HepG2 (cell line): Measurements from ENCODE around the gene ATAD3C. TPM values are rescaled to one million over a fixed set of nuclear protein-coding genes. Genes with fewer than 3 reads are reported as not detected.

Source experiments
- EEA1 ChIP-seq: sonication (generic); formaldehyde crosslinking; IDR thresholded peaks from 2 replicates; pipeline ENCODE4 v1.5.1; 2020; ENCODE audit warnings: mild to moderate bottlenecking, missing genetic modification reagents, borderline replicate concordance
- HNRNPH1 ChIP-seq: fragments of 200-400 bp; formaldehyde crosslinking; optimal IDR thresholded peaks from 2 replicates; pipeline ENCODE3; 2017; ENCODE audit warnings: mild to moderate bottlenecking, low read depth, low read length
- JDP2 ChIP-seq: sonication (generic); formaldehyde crosslinking; IDR thresholded peaks from 2 replicates; pipeline ENCODE4 v1.8.1; 2022; ENCODE audit warnings: missing genetic modification reagents, borderline replicate concordance
- KAT7 ChIP-seq: IDR thresholded peaks from 2 replicates; pipeline ENCODE4 v1.6.1; 2018; ENCODE audit warnings: borderline replicate concordance, missing compliant biosample characterization
- NR2F6 ChIP-seq, 2 experiments: IDR thresholded peaks; 2 replicates each; pipeline ENCODE4 v1.6.1; 2016; ENCODE audit warnings: antibody characterized with exemption in 1 of 2, mild to moderate bottlenecking in 1 of 2
- RBM22 ChIP-seq: fragments of 200-400 bp; formaldehyde crosslinking; optimal IDR thresholded peaks from 2 replicates; pipeline ENCODE3; 2017; ENCODE audit warnings: mild to moderate bottlenecking, low read length, moderate library complexity
- RCOR2 ChIP-seq: IDR thresholded peaks from 2 replicates; pipeline ENCODE4 v1.6.1; 2016; ENCODE audit warnings: missing biosample characterization, missing genetic modification reagents
- ZNF121 ChIP-seq: sonication (generic); formaldehyde crosslinking; IDR thresholded peaks from 2 replicates; pipeline ENCODE4 v1.5.0; 2020; ENCODE audit warnings: mild to moderate bottlenecking, missing genetic modification reagents
- ZNF274 ChIP-seq: sonication (generic); formaldehyde crosslinking; IDR thresholded peaks from 2 replicates; pipeline ENCODE4 v1.5.1; 2020; ENCODE audit warnings: mild to moderate bottlenecking, missing genetic modification reagents
- ZNF557 ChIP-seq: sonication (generic); formaldehyde crosslinking; IDR thresholded peaks from 2 replicates; pipeline ENCODE4 v1.4.0; 2020; ENCODE audit warnings: missing genetic modification reagents
- ZNF724P ChIP-seq: sonication (generic); formaldehyde crosslinking; IDR thresholded peaks from 2 replicates; pipeline ENCODE4 v1.8.0; 2022; ENCODE audit warnings: missing genetic modification reagents, borderline replicate concordance
- ZSCAN29 ChIP-seq: sonication (generic); formaldehyde crosslinking; conservative IDR thresholded peaks from 2 replicates; pipeline ENCODE4 v1.4.0; 2020; ENCODE audit warnings: mild to moderate bottlenecking, missing genetic modification reagents
- polyA plus RNA-seq, 8 experiments: library from polyadenylated mRNA; depleted of rRNA in 3 of 8; stranded (reverse) in 7 of 8; unstranded in 1 of 8; fragments of >200 nt; fragmentation: Illumina TruSeq in 4 of 8; extraction: Trizol in 4 of 8; gene quantifications; 2 replicates each; pipeline versions ENCODE4 v1.2.1 to v1.2.3, GENCODE V29; 2011 to 2016; ENCODE audit warnings: low read depth in 4 of 8, missing spikeins in 1 of 8, mixed read lengths in 1 of 8; ENCODE audit not compliant: insufficient read depth in 1 of 8
- total RNA-seq, 5 experiments: library from RNA; depleted of rRNA; stranded (reverse); fragments of >200 nt; fragmentation: Illumina TruSeq; extraction: Trizol; gene quantifications; 2 replicates each; pipeline ENCODE4 v1.2.3, GENCODE V29; 2016; ENCODE audit warnings: low read depth in 1 of 5
- TF ChIP-seq, protein P1 (sequence below): sonication (generic); formaldehyde crosslinking; IDR thresholded peaks from 2 replicates; pipeline ENCODE4 v1.9.0; 2022; ENCODE audit warnings: missing genetic modification reagents, mild to moderate bottlenecking, borderline replicate concordance
- TF ChIP-seq, protein P2 (sequence below): IDR thresholded peaks from 2 replicates; pipeline ENCODE4 v1.6.1; 2016
- TF ChIP-seq, protein P3 (sequence below): sonication (generic); formaldehyde crosslinking; IDR thresholded peaks from 2 replicates; pipeline ENCODE4 v1.4.0; 2020; ENCODE audit warnings: mild to moderate bottlenecking, missing genetic modification reagents
- TF ChIP-seq, protein P4 (sequence below): sonication (generic); formaldehyde crosslinking; IDR thresholded peaks from 2 replicates; pipeline ENCODE4 v1.5.0; 2020; ENCODE audit warnings: missing genetic modification reagents
- TF ChIP-seq, protein P5 (sequence below): sonication (generic); formaldehyde crosslinking; IDR thresholded peaks from 2 replicates; pipeline ENCODE4 v1.4.0; 2020; ENCODE audit warnings: missing genetic modification reagents
- TF ChIP-seq, protein P6 (sequence below): sonication (generic); formaldehyde crosslinking; IDR thresholded peaks from 2 replicates; pipeline ENCODE4 v1.8.1; 2023; ENCODE audit warnings: mild to moderate bottlenecking, missing genetic modification reagents, borderline replicate concordance
- TF ChIP-seq, protein P7 (sequence below): sonication (generic); formaldehyde crosslinking; IDR thresholded peaks from 2 replicates; pipeline ENCODE4 v1.5.0; 2020; ENCODE audit warnings: missing genetic modification reagents, mild to moderate bottlenecking, borderline replicate concordance

Gene ATAD3C
- total and polyA plus RNA-seq, 2 of the 13 experiments (the other 11 are each of a cell fraction or from before 2014, with no cell fraction given), result 2.4 to 3.2 TPM

DNA sequence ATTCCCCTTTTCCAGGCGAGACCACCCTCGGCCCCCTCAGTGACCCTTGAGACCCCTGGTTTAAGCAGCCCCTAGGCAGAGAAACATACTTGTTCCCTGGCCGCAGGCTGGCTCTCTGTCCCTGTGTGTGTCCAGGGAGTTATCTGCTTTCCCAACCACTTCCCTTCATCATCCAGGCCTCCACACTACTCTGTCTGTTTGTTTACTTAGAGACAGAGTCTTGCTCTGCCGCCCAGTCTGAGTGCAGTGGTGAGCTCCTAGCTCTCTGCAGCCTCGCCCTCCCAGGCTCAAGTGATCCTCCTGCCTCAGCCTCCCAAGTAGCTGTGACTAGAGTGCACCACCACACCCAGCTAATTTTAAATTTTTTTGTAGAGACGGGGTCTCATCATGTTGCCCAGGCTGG, 19.8 kb upstream of the ATAD3C start (continued):
- TF ChIP-seq RCOR2, result peak; percentile 92
- TF ChIP-seq, protein P1, sequence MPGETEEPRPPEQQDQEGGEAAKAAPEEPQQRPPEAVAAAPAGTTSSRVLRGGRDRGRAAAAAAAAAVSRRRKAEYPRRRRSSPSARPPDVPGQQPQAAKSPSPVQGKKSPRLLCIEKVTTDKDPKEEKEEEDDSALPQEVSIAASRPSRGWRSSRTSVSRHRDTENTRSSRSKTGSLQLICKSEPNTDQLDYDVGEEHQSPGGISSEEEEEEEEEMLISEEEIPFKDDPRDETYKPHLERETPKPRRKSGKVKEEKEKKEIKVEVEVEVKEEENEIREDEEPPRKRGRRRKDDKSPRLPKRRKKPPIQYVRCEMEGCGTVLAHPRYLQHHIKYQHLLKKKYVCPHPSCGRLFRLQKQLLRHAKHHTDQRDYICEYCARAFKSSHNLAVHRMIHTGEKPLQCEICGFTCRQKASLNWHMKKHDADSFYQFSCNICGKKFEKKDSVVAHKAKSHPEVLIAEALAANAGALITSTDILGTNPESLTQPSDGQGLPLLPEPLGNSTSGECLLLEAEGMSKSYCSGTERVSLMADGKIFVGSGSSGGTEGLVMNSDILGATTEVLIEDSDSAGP (CRISPR knock-in tag), result peak; percentile 27; the same call in 1 of the 2 replicates
- TF ChIP-seq, protein P2, sequence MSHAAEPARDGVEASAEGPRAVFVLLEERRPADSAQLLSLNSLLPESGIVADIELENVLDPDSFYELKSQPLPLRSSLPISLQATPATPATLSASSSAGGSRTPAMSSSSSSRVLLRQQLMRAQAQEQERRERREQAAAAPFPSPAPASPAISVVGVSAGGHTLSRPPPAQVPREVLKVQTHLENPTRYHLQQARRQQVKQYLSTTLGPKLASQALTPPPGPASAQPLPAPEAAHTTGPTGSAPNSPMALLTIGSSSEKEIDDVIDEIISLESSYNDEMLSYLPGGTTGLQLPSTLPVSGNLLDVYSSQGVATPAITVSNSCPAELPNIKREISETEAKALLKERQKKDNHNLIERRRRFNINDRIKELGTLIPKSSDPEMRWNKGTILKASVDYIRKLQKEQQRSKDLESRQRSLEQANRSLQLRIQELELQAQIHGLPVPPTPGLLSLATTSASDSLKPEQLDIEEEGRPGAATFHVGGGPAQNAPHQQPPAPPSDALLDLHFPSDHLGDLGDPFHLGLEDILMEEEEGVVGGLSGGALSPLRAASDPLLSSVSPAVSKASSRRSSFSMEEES (CRISPR knock-in tag), result no peak
- TF ChIP-seq, protein P3, sequence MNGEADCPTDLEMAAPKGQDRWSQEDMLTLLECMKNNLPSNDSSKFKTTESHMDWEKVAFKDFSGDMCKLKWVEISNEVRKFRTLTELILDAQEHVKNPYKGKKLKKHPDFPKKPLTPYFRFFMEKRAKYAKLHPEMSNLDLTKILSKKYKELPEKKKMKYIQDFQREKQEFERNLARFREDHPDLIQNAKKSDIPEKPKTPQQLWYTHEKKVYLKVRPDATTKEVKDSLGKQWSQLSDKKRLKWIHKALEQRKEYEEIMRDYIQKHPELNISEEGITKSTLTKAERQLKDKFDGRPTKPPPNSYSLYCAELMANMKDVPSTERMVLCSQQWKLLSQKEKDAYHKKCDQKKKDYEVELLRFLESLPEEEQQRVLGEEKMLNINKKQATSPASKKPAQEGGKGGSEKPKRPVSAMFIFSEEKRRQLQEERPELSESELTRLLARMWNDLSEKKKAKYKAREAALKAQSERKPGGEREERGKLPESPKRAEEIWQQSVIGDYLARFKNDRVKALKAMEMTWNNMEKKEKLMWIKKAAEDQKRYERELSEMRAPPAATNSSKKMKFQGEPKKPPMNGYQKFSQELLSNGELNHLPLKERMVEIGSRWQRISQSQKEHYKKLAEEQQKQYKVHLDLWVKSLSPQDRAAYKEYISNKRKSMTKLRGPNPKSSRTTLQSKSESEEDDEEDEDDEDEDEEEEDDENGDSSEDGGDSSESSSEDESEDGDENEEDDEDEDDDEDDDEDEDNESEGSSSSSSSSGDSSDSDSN (CRISPR knock-in tag), result no peak
- TF ChIP-seq, protein P4, sequence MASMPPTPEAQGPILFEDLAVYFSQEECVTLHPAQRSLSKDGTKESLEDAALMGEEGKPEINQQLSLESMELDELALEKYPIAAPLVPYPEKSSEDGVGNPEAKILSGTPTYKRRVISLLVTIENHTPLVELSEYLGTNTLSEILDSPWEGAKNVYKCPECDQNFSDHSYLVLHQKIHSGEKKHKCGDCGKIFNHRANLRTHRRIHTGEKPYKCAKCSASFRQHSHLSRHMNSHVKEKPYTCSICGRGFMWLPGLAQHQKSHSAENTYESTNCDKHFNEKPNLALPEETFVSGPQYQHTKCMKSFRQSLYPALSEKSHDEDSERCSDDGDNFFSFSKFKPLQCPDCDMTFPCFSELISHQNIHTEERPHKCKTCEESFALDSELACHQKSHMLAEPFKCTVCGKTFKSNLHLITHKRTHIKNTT, result no peak
- TF ChIP-seq, protein P5, sequence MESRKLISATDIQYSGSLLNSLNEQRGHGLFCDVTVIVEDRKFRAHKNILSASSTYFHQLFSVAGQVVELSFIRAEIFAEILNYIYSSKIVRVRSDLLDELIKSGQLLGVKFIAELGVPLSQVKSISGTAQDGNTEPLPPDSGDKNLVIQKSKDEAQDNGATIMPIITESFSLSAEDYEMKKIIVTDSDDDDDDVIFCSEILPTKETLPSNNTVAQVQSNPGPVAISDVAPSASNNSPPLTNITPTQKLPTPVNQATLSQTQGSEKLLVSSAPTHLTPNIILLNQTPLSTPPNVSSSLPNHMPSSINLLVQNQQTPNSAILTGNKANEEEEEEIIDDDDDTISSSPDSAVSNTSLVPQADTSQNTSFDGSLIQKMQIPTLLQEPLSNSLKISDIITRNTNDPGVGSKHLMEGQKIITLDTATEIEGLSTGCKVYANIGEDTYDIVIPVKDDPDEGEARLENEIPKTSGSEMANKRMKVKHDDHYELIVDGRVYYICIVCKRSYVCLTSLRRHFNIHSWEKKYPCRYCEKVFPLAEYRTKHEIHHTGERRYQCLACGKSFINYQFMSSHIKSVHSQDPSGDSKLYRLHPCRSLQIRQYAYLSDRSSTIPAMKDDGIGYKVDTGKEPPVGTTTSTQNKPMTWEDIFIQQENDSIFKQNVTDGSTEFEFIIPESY (CRISPR knock-in tag), result no peak
- TF ChIP-seq EEA1 (CRISPR knock-in tag), result no peak
- no peak for TF ChIP-seq JDP2 (CRISPR knock-in tag)
- TF ChIP-seq ZNF724P (CRISPR knock-in tag), result no peak; the same call in 1 of the 2 replicates
- TF ChIP-seq RBM22, result peak; percentile 49
- no peak for TF ChIP-seq NR2F6 (IDR thresholded peaks at IDR 0.05)
- peak; percentile 33; the same call in 1 of the 2 replicates for TF ChIP-seq NR2F6 (CRISPR knock-in tag; IDR thresholded peaks at IDR 0.05)
- 0 out of 2 replicates have a peak, but pooled peaks have one; percentile 1 for TF ChIP-seq ZNF274
- TF ChIP-seq, protein P6, sequence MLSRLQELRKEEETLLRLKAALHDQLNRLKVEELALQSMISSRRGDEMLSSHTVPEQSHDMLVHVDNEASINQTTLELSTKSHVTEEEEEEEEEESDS (CRISPR knock-in tag), result no peak
- no peak for TF ChIP-seq KAT7 (CRISPR knock-in tag)
- no peak for TF ChIP-seq ZNF557 (CRISPR knock-in tag)
- TF ChIP-seq ZSCAN29 (CRISPR knock-in tag), result no peak
- TF ChIP-seq, protein P7, sequence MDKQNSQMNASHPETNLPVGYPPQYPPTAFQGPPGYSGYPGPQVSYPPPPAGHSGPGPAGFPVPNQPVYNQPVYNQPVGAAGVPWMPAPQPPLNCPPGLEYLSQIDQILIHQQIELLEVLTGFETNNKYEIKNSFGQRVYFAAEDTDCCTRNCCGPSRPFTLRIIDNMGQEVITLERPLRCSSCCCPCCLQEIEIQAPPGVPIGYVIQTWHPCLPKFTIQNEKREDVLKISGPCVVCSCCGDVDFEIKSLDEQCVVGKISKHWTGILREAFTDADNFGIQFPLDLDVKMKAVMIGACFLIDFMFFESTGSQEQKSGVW (CRISPR knock-in tag), result no peak
- no peak for TF ChIP-seq HNRNPH1
- peak; percentile 100 for TF ChIP-seq ZNF121
